ENCODE results near the gene TMEM9. TPM values are rescaled to one million over a fixed set of nuclear protein-coding genes. Genes with fewer than 3 reads are reported as not detected.

TMEM9 gene
- total RNA-seq, 6 experiments from 2014 or later, result 60.3 to 72.7 (median 64.9) TPM

GRCh38 chr1:201113451-201114244 lies 40.6 kb downstream of the TMEM9 start:
- H3K27ac Mint-ChIP-seq, result no peak overlapping the region
- H3K9me3 Mint-ChIP-seq, result no peaks in the 10 kb centered on the region
- H3K36me3 Mint-ChIP-seq (ENCODE audit: low read depth), result no peaks in the 10 kb centered on the region
- DNase-seq, result no peak
- H3K4me1 Mint-ChIP-seq (ENCODE audit: low read depth), result no peaks in the 10 kb centered on the region
- no peak for TF ChIP-seq CTCF (IDR thresholded peaks at IDR 0.05)
- H3K4me3 Mint-ChIP-seq, result peak overlapping the region; percentile 80
- H3K27me3 Mint-ChIP-seq (ENCODE audit: insufficient read depth), result peaks cover 47% of the 10 kb centered on the region

- no peak overlapping the region for H3K27ac Mint-ChIP-seq
- H3K4me3 Mint-ChIP-seq, result no peak overlapping the region
- H3K36me3 Mint-ChIP-seq (ENCODE audit: low read depth), result no peaks in the 10 kb centered on the region
- no peak for DNase-seq
- H3K27me3 Mint-ChIP-seq (ENCODE audit: insufficient read depth), result peaks cover 47% of the 10 kb centered on the region
- TF ChIP-seq CTCF (IDR thresholded peaks at IDR 0.05), result no peak
- no peaks in the 10 kb centered on the region for H3K9me3 Mint-ChIP-seq
- no peaks in the 10 kb centered on the region for H3K4me1 Mint-ChIP-seq (ENCODE audit: low read depth)
These were observed 41.3 kb downstream of the TMEM9 start for GRCh38 chr1:201112926-201113325.

GRCh38 chr1:201112173-201112731 lies 42.0 kb downstream of the TMEM9 start, which contains the start of gene CACNA1S:
Gene CACNA1S, minus strand, starts transcription at chr1:201112426. Its CDS starts 87 bp downstream, at chr1:201112339.
- H3K4me3 Mint-ChIP-seq, result no peak within 1 kb of the TSS
- TF ChIP-seq CTCF (IDR thresholded peaks at IDR 0.05), result no peak
- no peak for DNase-seq
- H3K4me1 Mint-ChIP-seq (ENCODE audit: low read depth), result no peaks in the 10 kb centered on the region
- H3K9me3 Mint-ChIP-seq, result no peaks in the 10 kb centered on the region
- no peaks in the 10 kb centered on the region for H3K36me3 Mint-ChIP-seq (ENCODE audit: low read depth)
- H3K27me3 Mint-ChIP-seq (ENCODE audit: insufficient read depth), result peaks cover 48% of the 10 kb centered on the region
- no peak within 1 kb of the TSS for H3K27ac Mint-ChIP-seq

- Mint-ChIP-seq H3K4me3 (no peak overlapping the region), H3K27me3 (ENCODE audit: insufficient read depth) (peaks cover 47% of the 10 kb centered on the region), H3K36me3 (ENCODE audit: low read depth) (no peaks in the 10 kb centered on the region), H3K4me1 (ENCODE audit: low read depth) (no peaks in the 10 kb centered on the region), H3K27ac (no peak overlapping the region), H3K9me3 (no peaks in the 10 kb centered on the region)
- DNase-seq, result no peak
- no peak for TF ChIP-seq CTCF (IDR thresholded peaks at IDR 0.05)
These were observed 42.6 kb downstream of the TMEM9 start for GRCh38 chr1:201111672-201112071.

GRCh38 chr1:201111156-201111555 lies 43.1 kb downstream of the TMEM9 start:
- TF ChIP-seq CTCF (IDR thresholded peaks at IDR 0.05), result no peak
- no peaks in the 10 kb centered on the region for H3K4me1 Mint-ChIP-seq (ENCODE audit: low read depth)
- H3K4me3 Mint-ChIP-seq, result no peak overlapping the region
- H3K27me3 Mint-ChIP-seq (ENCODE audit: insufficient read depth), result peaks cover 47% of the 10 kb centered on the region
- no peaks in the 10 kb centered on the region for H3K36me3 Mint-ChIP-seq (ENCODE audit: low read depth)
- no peaks in the 10 kb centered on the region for H3K9me3 Mint-ChIP-seq
- H3K27ac Mint-ChIP-seq, result no peak overlapping the region
- DNase-seq, result no peak

Measured in HFFc6 (cell line).